Limb (tissue), 2 donors: ENCODE measurements around the gene GPR158.
"Not testable (repeated sequence)": the region's sequence is repeated elsewhere in the genome, so short reads cannot be mapped to it uniquely, and the experiment has no call there.

Experiments
- DNase-seq, 2 donors: peaks; one replicate each; pipeline ENCODE4 v3.0.0-alpha.2; 2016; ENCODE audit errors: extremely low spot score in 2 of 2

GPR158 gene

GRCh38 chr10:25300073-25300472 lies 125.3 kb downstream of the GPR158 start:
- DNase-seq: no peak

GRCh38 chr10:25304606-25305005 lies 129.8 kb downstream of the GPR158 start:
- no peak for DNase-seq

GRCh38 chr10:25306386-25306785 lies 131.6 kb downstream of the GPR158 start:
- DNase-seq: no peak

DNA sequence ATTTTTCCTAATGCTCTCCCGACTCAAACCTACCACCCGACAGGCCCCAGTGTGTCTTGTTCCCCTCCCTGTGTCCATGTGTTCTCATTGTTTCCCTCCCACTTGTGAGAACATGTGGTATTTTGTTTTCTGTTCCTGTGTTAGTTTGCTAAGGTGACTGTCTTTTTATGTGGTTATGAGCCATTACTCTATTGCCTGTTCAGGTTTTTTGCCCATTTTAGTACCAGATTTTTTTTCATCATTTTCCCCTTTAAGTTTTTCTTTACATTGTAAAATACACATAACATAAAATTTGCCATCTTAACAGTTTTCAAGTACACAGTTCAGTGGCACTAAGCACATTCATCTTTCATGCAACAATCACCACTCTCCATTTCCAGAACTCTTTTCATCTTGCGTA lies 133.5 kb downstream of the GPR158 start:
- DNase-seq: no peak

- DNase-seq: not testable (repeated sequence)
These were observed 142.9 kb downstream of the GPR158 start for GRCh38 chr10:25317596-25318211.

- DNase-seq: no peak
These were observed 152.5 kb downstream of the GPR158 start for GRCh38 chr10:25327273-25327672.

GRCh38 chr10:25328361-25328760 lies 153.6 kb downstream of the GPR158 start:
- no peak for DNase-seq

GRCh38 chr10:25329587-25329986 lies 154.8 kb downstream of the GPR158 start:
- not testable (repeated sequence) for DNase-seq

GRCh38 chr10:25334445-25334844 lies 159.6 kb downstream of the GPR158 start:
- no peak for DNase-seq

- no peak for DNase-seq
These were observed 161.5 kb downstream of the GPR158 start for GRCh38 chr10:25336330-25336729.

DNA sequence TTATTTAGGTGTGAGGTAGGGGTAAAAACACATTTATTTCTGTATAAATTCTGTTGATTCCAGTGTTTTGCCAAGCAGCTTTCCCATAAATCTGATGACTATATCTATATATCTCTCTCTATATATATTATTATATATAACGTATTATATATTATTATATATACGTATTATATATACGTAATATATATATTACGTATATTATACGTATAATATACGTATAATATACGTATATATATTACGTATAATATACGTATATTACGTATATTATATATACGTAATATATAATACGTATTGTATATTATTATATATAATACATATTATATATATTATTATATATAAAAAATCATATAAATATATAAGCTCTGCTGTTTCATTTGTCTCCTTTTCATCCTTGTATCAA lies 163.5 kb downstream of the GPR158 start:
- no peak for DNase-seq

GRCh38 chr10:25339966-25340365 lies 165.2 kb downstream of the GPR158 start:
- DNase-seq: no peak

GRCh38 chr10:25349520-25349919 lies 174.7 kb downstream of the GPR158 start:
- DNase-seq: no peak

- DNase-seq: no peak
These were observed 181.8 kb downstream of the GPR158 start for GRCh38 chr10:25356609-25357008.

DNA sequence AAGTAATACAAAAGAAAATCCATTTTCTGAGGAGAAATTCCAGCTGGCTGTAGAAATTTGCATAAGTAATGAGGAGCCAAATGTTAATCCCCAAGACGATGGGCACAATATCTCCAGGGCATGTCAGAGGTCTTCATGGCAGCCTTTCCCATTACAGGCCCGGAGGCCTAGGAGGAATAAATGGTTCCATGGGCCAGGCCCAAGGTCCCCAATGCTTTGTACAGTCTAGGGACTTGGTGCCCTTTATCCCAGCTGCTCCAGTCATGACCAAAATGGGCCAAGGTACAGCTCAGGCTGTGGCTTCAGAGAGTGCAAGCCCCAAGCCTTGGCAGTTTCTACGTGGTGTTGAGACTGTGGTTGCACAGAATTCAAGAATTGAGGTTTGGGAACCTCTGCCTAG lies 182.5 kb downstream of the GPR158 start:
- no peak for DNase-seq

DNA sequence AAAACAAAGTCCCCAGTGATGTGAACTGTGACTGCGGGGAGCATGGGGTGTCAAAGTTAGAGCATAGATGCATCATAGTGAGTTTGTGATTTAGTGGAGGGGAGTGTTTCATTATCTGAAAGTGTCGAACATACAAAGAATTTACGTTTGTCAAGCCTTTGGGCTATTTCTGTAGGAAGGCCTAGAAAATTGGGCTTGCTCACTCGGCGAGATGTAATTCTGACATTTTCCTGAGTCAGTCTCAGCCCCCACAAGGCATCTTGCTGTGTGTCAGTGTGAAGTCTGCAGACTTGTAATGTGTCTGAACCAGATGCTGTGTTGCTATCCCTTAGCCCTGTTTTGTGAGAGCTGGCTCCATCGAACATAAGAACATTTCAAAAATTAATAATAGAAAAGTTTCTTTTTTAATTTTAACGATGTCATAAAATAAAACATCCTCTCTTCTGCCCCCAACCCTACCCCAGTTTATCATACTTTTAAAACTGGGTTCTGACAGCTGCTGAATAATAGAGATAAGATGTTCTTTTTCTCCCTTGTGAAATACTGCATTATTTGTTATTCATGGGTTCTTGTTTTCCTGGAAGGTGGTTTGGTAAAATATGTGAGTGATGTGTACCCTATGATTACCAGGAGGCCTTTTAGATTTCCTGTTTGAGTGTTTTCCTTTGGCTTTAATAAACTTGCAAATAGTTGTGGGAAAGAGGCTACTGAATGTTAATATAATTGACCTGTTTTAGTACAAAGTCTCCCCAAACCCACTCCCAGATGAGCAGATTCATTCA lies 207.4 kb downstream of the GPR158 start:
- DNase-seq: no peak

DNA sequence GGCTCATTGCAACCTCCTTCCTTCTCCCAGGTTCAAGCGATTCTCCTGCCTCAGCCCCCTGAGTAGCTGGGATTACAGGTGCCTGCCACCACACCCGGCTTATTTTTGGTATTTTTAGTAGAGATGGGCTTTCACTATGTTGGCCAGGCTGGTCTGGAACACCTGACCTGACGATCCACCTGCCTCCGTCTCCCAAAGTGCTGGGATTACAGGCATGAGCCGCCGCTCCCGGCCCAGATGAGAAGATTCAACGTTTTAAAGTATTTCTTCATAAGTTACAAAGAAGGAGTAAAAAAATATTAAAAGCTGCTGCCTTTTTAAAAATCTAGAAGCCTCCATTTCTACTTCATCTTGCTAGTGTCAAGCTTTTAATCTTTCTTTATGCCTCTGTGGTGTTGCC lies 208.1 kb downstream of the GPR158 start:
- not testable (repeated sequence) for DNase-seq

- DNase-seq: no peak
These were observed 208.9 kb downstream of the GPR158 start for GRCh38 chr10:25383686-25384085.

DNA sequence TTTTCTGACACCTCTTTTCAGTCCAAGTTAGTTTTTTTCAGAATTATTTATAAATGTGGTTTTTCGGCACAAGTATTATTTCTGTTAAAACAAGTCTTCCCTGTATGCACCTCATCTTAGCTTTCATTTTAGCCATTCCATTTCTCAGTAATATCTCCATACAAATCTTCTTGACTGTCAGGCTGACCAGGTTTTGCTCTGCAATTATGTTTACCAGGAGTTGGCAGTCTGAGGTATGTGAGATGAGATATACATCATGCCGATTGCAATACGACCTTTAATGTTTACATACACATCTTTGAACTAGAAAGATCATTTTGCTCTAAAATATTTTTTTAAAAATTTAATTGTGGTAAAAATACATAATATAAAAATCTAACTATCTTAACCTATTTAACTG lies 209.8 kb downstream of the GPR158 start:
- DNase-seq: no peak

DNA sequence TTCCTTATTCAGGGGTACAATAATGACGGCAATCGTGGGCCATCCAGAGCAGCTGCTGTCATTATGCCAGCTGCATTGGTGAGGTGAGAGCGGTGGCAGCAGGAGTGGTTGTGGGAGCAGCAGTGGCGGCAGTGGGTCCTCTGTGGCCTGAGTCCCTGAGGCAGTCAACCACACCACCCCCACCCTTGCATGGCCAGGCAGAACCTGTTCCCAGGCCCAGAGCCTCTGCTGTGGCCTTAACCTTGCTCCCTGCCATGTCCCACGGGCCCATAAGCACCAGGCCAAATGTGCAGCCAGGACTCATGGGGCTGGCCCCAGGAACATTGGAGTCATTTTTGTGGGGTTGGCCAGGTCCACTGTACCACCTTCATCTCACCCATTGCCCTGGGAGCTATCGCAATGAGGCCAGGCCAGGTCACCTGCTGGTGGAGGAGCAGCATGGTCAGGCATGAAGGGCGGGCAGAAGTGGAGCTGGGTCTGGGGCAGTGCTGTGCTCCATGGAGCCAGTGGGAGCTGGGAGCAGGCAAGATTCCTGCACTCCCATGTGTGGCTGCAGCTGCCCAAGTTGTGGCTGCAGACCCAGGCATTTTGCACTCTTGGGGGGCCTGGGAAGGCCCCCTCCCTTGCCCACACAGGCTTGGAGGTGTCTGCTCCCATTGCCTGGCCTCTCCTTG lies 213.5 kb downstream of the GPR158 start:
- no peak for DNase-seq

DNA sequence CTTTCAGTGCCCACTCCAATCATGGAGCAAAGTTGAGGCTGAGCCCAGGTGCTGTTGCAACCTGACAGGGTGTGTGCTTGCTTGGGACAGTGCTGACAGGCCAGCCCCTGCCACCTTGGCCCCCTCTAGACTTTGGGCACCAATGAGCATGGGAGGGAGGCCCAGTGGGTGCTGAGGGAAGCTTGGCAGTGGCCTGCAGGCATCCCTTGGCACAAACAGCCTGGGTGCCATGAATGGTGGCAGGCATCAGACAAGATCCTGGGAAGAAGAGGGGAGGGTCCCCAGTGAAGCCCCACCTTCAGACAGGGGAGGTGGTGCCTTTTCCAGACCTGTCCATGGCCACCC lies 214.0 kb downstream of the GPR158 start:
- no peak for DNase-seq

GRCh38 chr10:25390733-25391132 lies 215.9 kb downstream of the GPR158 start:
- DNase-seq: no peak

DNA sequence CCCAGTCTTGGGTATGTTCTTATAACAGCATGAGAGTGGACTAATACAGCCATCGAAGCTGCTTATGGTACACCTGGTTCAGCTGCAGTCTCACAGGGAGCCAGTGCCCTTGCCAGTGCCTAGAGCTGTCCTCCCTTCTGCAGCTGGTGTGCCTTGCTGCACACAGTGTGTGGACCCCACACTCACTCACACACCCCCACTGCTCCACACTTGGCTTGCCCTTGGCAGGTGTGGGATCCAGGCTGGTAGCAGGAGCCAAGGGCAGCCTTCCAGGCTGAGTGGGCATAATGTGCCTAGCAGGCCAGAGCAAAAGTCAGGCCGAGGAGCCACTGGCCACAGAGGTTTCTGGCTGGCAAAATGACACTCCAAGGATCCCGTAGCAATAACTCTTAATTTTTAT lies 217.3 kb downstream of the GPR158 start:
- DNase-seq: no peak
